Parathyroid adenoma (tissue), 2 donors: Measurements from ENCODE around the gene RAP1GAP.

Experiments
- H2AFZ ChIP-seq: fragments of 300-600 bp; sonication (generic); one replicate; pipeline ENCODE4 v1.7.0; 2017; ENCODE audit warnings: antibody characterized with exemption, mild to moderate bottlenecking
- H3K27ac ChIP-seq: fragments of 300-600 bp; sonication (generic); one replicate; pipeline ENCODE4 v1.7.0; 2017
- H3K27me3 ChIP-seq: fragments of 300-600 bp; sonication (generic); one replicate; pipeline ENCODE4 v1.7.0; 2017; ENCODE audit warnings: low read length; ENCODE audit not compliant: control insufficient read depth, insufficient read depth
- H3K36me3 ChIP-seq: fragments of 300-600 bp; sonication (generic); one replicate; pipeline ENCODE4 v1.7.0; 2017; ENCODE audit warnings: low read length; ENCODE audit not compliant: control insufficient read depth, insufficient read depth
- H3K4me1 ChIP-seq: fragments of 300-600 bp; sonication (generic); one replicate; pipeline ENCODE4 v1.7.0; 2017; ENCODE audit warnings: control low read depth
- H3K4me2 ChIP-seq: fragments of 300-600 bp; sonication (generic); one replicate; pipeline ENCODE4 v1.7.0; 2017; ENCODE audit warnings: low read length
- H3K4me3 ChIP-seq: fragments of 300-600 bp; sonication (generic); one replicate; pipeline ENCODE4 v1.7.0; 2017; ENCODE audit warnings: low read depth, low read length
- H3K79me2 ChIP-seq: fragments of 300-600 bp; sonication (generic); one replicate; pipeline ENCODE4 v1.7.0; 2017; ENCODE audit warnings: control low read depth
- H3K9ac ChIP-seq: fragments of 300-600 bp; sonication (generic); one replicate; pipeline ENCODE4 v1.7.0; 2017; ENCODE audit warnings: mild to moderate bottlenecking
- H3K9me3 ChIP-seq: fragments of 300-600 bp; sonication (generic); one replicate; pipeline ENCODE4 v1.7.0; 2017; ENCODE audit warnings: low read length; ENCODE audit not compliant: control insufficient read depth
- CTCF ChIP-seq: fragments of 300-600 bp; sonication (generic); IDR thresholded peaks from one replicate; pipeline ENCODE4 v1.7.0; 2017; ENCODE audit warnings: antibody characterized with exemption, mild to moderate bottlenecking
- donor health status: primary hyperparathyroidism.

Gene RAP1GAP

DNA sequence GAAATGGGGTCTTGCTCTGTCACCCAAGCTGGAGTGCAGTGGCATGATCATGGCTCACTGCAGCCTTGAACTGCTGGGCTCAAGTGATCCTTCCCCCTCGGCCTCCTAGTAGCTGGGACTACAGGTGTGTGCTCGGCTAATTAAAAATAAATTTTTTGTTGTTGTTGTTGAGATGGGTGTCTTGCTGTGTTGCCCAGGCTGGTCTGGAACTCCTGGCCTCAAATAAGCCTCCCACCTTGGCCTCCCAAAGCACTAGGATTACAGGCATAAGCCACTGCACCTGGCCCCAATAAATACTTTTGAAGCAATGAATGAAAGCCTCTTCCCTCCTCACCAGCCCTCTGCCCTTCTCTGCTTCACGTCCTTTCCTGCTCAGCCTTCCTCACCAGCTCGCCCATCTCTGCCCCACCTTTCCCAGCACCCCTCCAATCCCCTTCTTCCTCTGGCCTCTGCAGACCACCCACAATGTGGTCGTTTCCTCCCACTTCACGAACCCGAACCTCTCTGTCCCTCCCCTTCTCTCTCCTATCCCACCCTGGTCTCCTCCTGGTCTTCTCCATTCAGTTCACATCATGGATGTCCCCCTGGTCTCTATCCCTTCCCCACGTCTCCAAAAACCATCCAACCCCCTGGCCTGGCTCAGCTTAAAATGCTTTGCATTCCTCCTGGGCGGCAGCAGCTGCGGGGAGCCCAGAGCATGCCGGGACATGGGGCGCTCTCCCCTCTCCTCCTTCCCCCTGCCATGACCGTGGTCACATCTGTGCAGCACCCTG lies 38.4 kb downstream of the RAP1GAP start:
- Histone ChIP-seq H3K4me1 (peaks cover 37% of the 10 kb centered on the region), H2AFZ (no peak overlapping the region), H3K9ac (no peak overlapping the region), H3K4me3 (no peak overlapping the region), H3K36me3 (no peaks in the 10 kb centered on the region), H3K9me3 (no peaks in the 10 kb centered on the region), H3K27me3 (no peaks in the 10 kb centered on the region), H3K79me2 (no peaks in the 10 kb centered on the region), H3K27ac (peak overlapping the region; percentile 95), H3K4me2 (no peak overlapping the region)
- no peak for TF ChIP-seq CTCF

DNA sequence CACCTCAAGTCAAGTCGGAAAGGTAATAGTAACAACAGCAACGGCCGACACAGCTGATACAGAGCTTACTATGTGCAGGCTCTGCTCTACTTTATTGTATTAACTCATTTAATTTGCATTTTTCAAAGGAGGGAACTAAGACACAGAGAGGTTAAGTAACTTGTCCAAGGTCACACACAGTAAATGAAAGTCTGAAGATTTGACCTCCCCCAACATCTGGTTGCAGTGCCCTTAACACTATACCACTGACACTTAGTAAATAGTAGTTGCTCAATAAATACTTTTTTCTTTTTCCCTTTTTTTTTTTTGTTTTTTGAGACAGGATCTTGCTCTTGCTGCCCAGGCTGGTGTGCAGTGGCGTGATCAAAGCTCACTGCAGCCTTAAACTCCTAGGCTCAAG lies 39.2 kb downstream of the RAP1GAP start:
- no peak overlapping the region for H3K9ac ChIP-seq
- no peak overlapping the region for H3K27ac ChIP-seq
- no peak for TF ChIP-seq CTCF
- H3K4me2 ChIP-seq: no peak overlapping the region
- H3K9me3 ChIP-seq: no peaks in the 10 kb centered on the region
- H3K27me3 ChIP-seq: no peaks in the 10 kb centered on the region
- no peaks in the 10 kb centered on the region for H3K36me3 ChIP-seq
- H3K79me2 ChIP-seq: no peaks in the 10 kb centered on the region
- no peak overlapping the region for H2AFZ ChIP-seq
- H3K4me3 ChIP-seq: no peak overlapping the region
- H3K4me1 ChIP-seq: peaks cover 36% of the 10 kb centered on the region

- H3K9ac ChIP-seq: no peak overlapping the region
- no peaks in the 10 kb centered on the region for H3K36me3 ChIP-seq
- no peaks in the 10 kb centered on the region for H3K9me3 ChIP-seq
- no peak overlapping the region for H2AFZ ChIP-seq
- no peaks in the 10 kb centered on the region for H3K79me2 ChIP-seq
- no peak overlapping the region for H3K4me3 ChIP-seq
- H3K27ac ChIP-seq: no peak overlapping the region
- H3K4me1 ChIP-seq: peaks cover 36% of the 10 kb centered on the region
- H3K27me3 ChIP-seq: no peaks in the 10 kb centered on the region
- H3K4me2 ChIP-seq: no peak overlapping the region
- no peak for TF ChIP-seq CTCF
Observed at GRCh38 chr1:21628798-21629393, 40.3 kb downstream of the RAP1GAP start.

DNA sequence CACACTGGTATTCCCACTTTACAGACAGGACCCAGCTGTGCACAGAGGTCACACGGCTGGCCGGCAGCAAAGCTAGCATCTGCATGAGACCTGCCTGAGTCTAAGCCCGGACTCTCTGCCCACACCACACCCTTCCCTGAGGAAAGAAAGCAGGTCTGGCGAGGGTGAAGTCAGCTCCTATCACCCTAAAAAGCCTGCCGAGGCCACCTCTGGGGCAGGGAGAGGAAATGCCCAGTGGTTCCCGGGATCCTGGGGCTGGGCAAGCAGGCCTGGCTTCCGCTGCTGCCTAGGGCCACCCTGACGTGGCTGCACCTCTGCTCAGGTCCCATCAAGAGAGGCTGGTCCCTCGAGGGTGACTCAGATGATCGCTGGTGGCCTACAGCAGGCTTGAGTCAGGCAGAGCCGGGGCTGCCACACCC lies 42.2 kb downstream of the RAP1GAP start:
- Histone ChIP-seq H3K9me3 (no peaks in the 10 kb centered on the region), H3K9ac (no peak overlapping the region), H3K4me3 (no peak overlapping the region), H3K27me3 (no peaks in the 10 kb centered on the region), H3K79me2 (no peaks in the 10 kb centered on the region), H3K36me3 (no peaks in the 10 kb centered on the region), H2AFZ (no peak overlapping the region), H3K27ac (peak overlapping the region; percentile 29), H3K4me2 (no peak overlapping the region), H3K4me1 (peaks cover 33% of the 10 kb centered on the region)
- no peak for TF ChIP-seq CTCF
